GM21619 (cell line): ENCODE data around the gene EMD.
"Not testable (repeated sequence)": the region's sequence is repeated elsewhere in the genome, so short reads cannot be mapped to it uniquely, and the experiment has no call there.

Experiments used
- ATAC-seq: cut with Tn5 transposase; IDR thresholded peaks from one replicate; pipeline ENCODE4 v1.9.1; 2021; ENCODE audit not compliant: unreplicated experiment

Gene EMD

DNA sequence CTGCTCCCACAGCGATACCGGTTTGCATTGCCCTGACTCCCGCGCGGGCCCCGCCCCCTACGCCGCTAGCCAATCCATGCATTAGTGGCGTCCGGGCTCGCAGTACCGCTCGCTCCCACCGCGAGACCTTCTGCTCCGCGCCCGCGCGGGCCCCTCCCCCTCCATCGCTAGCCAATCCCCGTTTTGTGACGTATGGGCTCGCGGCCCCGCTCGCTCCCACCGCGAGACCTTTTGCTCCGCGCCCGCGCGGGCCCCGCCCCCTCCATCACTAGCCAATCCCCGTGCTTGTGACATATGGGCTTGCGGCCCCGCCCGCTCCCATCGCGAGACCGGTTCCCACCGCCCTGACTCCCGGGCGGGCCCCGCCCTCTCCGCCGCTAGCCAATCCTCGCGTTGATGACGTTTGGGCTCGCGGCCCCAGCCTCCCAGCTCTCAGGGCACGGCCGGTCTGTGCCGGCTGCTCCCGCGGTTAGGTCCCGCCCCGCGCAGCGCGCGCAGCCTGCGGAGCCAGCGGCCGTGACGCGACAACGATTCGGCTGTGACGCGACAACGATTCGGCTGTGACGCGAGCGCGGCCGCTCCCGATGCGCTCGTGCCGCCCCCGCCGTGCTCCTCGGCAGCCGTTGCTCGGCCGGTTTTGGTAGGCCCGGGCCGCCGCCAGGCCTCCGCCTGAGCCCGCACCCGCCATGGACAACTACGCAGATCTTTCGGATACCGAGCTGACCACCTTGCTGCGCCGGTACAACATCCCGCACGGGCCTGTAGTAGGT is at the start of gene EMD:
Gene EMD, plus strand, starts transcription at position 497 of the 770 bp plus-strand sequence. Its CDS starts 190 bp downstream, at position 687.
- ATAC-seq: peak; percentile 80

DNA sequence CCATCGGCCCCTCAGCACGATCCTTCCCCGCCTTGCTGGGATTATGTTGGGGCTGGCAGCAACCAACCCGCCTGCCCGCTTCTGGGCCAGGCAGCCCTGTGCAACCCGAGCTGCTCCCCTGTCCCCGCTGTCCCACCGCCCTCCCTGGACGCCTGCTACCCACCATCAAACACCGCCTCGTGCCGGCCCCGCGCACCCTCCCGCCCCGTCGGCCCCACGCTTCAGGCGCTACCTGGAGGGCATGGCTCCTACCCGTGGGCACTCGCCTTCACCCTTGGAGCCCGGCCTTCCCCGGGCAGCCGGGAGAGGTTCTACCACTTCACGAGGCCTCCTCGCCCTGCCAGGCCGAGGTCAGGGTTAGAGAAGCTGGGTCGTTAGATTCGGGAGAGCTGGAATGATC is 46.5 kb upstream of the EMD start:
- no peak for ATAC-seq

DNA sequence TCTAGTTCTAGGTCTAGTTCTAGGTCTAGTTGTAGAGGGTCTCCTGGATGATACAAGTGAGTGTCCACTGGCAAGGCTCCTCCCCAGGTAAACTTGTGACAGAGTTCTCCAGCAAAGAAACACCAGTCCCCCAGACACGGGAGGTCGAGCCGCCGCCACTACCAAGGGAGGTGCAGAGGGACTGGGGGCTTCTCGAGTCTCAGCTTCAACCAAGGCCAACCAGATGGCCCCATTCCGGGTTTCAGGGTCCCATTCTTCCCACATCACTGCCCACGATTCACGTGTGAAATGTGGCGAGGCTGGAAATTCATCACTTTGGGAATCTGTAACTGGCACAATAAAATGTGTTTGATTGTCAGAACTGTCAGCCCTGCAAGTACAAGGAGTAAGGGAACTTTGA is 46.0 kb upstream of the EMD start:
- ATAC-seq: no peak

DNA sequence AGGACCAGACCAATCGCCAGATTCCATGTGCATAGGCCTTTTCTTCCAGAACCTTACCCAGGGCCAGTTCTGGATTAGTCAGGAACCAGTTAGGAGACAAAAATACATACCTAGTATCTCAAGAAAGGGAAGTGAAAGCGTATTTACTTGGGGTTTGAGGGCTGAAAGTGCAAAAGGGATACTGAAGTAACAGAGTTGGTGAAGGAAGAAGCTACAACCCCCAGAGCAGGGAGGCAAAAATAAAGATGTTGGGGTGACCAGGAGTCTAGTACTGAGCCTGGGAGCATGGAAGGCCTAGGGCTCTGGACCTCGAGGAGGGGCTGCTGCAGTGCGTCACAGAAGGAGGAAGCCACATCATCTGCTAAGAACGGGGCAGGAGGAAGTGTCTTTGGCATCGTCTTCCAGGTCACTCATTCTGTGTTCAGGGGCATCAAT is 45.2 kb upstream of the EMD start:
- ATAC-seq: peak; percentile 75

GRCh38 chrX:154334496-154334895 is 44.6 kb upstream of the EMD start:
- ATAC-seq: no peak

DNA sequence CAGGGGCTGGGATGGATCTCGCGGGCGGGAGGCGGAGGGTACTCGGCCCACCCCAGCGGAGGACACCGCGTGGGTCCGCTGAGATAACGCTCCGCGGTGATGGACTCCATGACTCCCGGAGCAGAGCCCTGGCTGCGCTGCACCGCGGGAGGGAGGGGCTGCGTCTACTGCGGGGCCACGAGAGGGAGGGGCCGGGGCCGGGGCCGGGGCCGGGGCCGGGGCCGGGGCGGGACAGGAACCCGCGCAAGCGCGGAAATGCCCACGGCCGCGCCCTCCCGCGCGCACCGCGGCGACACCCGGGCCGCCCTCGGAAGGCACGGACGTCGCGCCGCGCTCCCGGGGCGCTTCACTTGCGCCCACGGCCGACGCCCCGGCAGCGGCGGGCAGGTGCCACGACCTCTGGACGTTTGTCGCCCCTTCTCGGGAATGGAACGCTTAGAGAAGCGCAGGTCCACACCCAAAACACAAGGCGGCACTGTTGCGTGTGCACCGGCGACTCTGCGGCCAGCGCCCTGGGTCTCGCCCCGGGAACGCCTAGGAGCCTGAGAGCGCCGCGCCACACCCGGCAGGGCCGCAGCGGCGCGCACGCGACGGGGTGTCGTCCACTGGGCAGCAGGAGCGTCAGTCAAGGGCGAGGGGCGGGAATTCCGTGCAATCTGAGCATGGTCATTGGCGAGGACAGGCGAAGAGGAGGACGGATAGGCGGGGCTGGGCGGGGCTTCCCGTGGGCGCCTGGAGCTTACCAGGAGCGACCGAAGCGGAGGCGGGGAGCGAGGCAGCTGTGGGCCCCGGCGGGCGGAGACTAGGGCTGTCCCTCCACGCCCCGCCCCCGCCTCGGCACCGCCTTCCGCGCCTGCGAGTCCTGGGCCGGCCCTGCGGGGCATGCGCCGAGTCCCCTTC is 37.4 kb upstream of the EMD start:
- ATAC-seq: peak; percentile 67

DNA sequence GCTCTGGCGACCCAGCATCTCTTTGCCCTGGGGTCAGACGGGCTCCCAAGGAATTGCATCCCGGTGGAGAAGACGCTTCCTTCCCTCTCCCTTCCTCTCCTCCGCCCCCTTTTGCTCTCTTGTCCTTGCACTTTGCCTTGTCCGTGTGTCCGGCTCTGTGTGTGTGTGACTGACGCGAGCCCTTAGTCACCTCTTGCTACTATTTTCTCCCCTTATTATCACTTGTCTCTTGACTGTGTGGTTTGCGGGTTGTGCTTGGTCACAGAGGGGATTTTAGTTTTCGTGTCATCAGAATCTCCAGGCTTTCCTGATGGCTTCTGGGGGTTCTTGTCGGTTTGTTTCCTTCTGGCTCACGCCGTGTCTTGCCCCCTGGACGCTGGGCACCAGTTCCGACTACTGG is 36.0 kb upstream of the EMD start:
- not testable (repeated sequence) for ATAC-seq

DNA sequence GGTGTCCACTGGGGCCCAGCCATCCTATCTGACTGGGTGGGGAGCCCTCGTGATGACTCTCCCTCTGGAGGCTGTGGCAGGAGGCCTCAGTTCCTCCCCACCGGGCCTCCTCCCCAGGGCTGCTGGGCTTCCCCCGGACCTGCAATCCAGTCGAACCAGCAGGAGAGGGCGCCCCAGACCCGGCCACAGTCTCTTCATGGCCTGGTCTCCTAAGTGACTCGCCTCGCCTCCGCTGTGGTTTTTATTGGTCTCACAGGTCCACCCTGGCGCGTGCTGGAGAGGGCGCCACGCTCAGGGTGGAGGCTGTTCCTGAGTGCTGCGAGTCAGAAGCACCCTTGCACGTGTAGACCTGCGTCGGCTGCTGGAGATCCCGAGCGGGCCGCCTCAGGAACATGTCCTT is 35.5 kb upstream of the EMD start:
- not testable (repeated sequence) for ATAC-seq

DNA sequence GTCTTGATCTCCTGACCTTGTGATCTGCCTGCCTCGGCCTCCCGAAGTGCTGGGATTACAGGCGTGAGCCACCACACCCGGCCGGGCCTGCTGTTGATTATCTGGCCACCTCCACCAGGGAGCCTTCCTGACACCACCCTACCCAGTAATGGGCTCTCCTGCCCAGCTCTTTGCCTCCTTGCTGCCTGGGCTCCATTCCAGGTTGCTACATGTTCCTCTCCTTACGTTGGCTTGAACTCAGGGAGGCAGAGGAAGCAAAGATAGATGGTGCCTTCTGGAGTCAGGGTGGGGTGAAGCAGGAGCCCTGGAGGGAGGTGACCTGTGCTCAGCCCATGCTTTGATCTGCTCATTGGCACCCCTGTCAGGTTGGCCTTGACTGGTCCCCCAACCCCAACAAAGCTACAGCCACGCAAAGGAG is 31.0 kb upstream of the EMD start:
- no peak for ATAC-seq

GRCh38 chrX:154348646-154349358 is 30.3 kb upstream of the EMD start:
- no peak for ATAC-seq

GRCh38 chrX:154349359-154349935 is 29.6 kb upstream of the EMD start:
- ATAC-seq: no peak

DNA sequence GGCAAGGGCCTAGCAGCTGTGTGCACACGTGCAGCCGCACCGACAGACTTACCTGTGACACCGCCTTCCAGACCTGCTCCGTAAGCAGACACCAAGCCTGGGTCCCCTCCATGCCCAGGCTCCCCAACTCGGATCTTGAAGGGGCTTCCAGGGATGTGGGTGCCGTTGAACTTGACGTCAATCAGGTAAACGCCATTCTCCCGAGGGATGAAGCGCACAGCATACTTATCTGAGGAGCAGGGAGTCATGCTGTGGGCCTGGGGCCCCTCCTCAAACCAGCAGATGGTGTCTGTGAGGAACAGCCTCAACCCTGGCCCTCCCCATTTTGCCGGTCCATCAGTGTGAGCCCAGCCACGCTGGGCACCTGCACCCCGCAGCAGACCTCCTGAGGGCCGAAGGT is 29.1 kb upstream of the EMD start:
- no peak for ATAC-seq

- no peak for ATAC-seq
Observed at GRCh38 chrX:154350429-154351182, 28.5 kb upstream of the EMD start.

- no peak for ATAC-seq
Observed at GRCh38 chrX:154351183-154352011, 27.7 kb upstream of the EMD start.

GRCh38 chrX:154352012-154352401 is 27.1 kb upstream of the EMD start:
- no peak for ATAC-seq

GRCh38 chrX:154352466-154352865 is 26.6 kb upstream of the EMD start:
- no peak for ATAC-seq

DNA sequence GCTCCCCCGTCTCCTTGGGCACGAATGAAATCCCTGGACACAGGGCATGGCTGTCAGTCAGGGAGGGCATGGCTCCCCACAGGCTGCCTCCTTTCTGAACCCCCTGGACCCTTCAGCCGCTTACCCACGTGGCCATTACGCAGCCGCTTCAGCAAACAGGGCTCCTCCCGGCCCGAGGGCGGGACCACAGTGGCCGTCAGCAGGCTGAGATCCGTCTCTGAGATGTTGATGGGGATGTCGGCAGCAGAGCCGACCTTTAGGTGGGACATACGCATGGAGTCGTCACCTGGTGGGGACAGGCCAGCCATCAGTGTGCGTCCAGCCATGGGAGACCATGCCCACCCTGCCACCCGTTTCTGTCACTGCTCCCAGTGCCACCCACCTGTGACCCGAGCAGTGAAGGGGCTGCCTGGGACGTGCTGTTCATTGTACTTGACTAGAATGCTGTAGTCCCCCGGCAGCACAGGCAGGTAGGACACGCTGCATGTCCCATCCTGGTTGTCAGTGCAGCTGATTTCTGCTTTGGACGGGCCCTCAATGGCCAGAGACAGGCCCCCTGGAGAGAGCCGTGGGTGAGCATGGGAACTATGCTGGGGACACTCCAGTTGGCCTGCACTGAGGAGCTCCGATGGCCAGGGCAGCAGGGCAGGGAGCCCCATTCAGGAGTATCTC is 25.8 kb upstream of the EMD start:
- ATAC-seq: no peak

DNA sequence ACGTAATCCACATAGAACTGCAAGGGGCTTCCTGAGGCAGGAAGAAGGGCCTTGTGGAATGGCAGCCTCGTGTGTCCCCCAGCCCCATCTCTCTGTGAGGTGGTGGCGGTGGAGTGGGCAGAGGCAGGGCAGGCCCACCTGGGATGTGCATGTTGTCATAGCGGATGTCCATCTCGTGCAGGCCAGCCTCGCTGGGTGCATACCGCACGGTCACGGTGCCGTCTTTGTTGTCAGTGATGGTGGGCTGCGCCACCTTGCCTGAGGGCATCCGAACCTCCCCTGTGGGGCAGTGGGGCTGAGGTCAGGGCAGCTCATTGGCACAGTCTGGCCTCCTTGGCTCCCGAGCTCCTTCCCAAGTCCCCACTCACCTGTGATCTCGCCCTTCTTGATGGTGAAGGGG is 25.1 kb upstream of the EMD start:
- ATAC-seq: no peak

GRCh38 chrX:154354516-154354915 is 24.6 kb upstream of the EMD start:
- no peak for ATAC-seq
